ENCODE results near the gene PRICKLE2. TPM values are rescaled to one million over a fixed set of nuclear protein-coding genes. Genes with fewer than 3 reads are reported as not detected.

Gene PRICKLE2
- total RNA-seq, 1 experiment from 2014 or later = not detected

DNA sequence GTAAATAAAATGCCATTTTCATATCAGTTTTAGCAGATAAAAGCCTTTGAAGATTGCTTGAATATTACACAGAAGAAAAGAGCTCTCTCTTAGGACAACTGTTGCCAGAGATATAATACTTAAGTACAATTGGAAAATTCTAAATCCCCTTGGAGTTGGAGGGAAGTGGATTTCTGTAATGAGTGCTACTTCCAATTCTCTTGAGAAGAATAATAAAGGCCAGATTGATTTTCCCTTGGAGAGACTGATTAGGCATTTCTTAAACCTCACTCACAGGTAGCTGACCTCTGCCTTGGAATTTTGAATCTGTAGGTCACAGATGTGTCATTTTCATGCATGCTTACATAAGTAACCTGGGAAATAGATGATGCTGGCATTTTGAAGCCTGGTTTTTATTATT, 172.1 kb downstream of the PRICKLE2 start:
- Histone ChIP-seq H3K27ac (ENCODE audit: low read depth, low read length, poor library complexity, severe bottlenecking) (no peak overlapping the region), H3K36me3 (ENCODE audit: insufficient read depth, low read length, poor library complexity, severe bottlenecking) (no peaks in the 10 kb centered on the region), H3K4me3 (ENCODE audit: low read depth, low read length, poor library complexity, severe bottlenecking) (no peak overlapping the region), H3K9me3 (ENCODE audit: low read depth, low read length, poor library complexity, severe bottlenecking) (no peaks in the 10 kb centered on the region), H3K4me1 (ENCODE audit: insufficient read depth, low read length, poor library complexity, severe bottlenecking) (no peaks in the 10 kb centered on the region), H3K27me3 (replicated peaks; ENCODE audit: insufficient read depth, low read depth, low read length, poor library complexity) (no peaks in the 10 kb centered on the region)
- intact Hi-C loops (cut with micrococcal nuclease; ENCODE audit: unreplicated experiment) = no loop called here
- BruUV-seq (replicated peaks) = no TSS peak
- TF ChIP-seq EZH2 (IDR thresholded peaks at IDR 0.05; ENCODE audit: borderline replicate concordance, low read depth, low read length, poor library complexity, severe bottlenecking) = no peak
- TF ChIP-seq, protein P1, sequence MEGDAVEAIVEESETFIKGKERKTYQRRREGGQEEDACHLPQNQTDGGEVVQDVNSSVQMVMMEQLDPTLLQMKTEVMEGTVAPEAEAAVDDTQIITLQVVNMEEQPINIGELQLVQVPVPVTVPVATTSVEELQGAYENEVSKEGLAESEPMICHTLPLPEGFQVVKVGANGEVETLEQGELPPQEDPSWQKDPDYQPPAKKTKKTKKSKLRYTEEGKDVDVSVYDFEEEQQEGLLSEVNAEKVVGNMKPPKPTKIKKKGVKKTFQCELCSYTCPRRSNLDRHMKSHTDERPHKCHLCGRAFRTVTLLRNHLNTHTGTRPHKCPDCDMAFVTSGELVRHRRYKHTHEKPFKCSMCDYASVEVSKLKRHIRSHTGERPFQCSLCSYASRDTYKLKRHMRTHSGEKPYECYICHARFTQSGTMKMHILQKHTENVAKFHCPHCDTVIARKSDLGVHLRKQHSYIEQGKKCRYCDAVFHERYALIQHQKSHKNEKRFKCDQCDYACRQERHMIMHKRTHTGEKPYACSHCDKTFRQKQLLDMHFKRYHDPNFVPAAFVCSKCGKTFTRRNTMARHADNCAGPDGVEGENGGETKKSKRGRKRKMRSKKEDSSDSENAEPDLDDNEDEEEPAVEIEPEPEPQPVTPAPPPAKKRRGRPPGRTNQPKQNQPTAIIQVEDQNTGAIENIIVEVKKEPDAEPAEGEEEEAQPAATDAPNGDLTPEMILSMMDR (conservative IDR thresholded peaks at IDR 0.05; ENCODE audit: low read depth, low read length) = no peak
- DNase-seq (ENCODE audit: low spot score) = no peak
- ChIA-PET CTCF (no interaction called here), POLR2A (ENCODE audit: low non-redundant PET) (no interaction called here)

DNA sequence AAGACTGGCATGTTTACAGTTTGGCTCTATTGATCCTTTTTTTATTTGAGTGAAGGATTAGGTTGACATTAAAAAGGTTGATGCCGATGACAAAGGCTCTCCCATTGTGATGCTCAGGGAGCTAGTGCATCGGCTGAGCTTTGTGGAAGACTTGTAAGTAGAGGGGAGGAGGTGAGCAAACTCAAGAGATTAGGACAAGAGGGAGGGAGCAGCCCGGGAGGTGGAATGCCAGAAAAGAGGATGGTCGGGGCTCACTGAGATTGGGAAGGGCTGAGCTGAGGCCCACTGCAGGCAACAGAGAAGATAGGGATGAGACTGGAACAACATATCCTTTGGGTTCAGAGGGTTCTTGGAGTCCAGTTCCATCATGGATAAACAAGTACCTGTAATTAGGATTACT, 175.4 kb downstream of the PRICKLE2 start:
- ChIA-PET POLR2A (ENCODE audit: low non-redundant PET) (no interaction called here), CTCF (no interaction called here)
- H3K36me3 ChIP-seq (ENCODE audit: insufficient read depth, low read length, poor library complexity, severe bottlenecking) = no peaks in the 10 kb centered on the region
- intact Hi-C loops (cut with micrococcal nuclease; ENCODE audit: unreplicated experiment) = no loop called here
- DNase-seq (ENCODE audit: low spot score) = no peak
- no peak overlapping the region for H3K27ac ChIP-seq (ENCODE audit: low read depth, low read length, poor library complexity, severe bottlenecking)
- no peak for TF ChIP-seq EZH2 (IDR thresholded peaks at IDR 0.05; ENCODE audit: borderline replicate concordance, low read depth, low read length, poor library complexity, severe bottlenecking)
- TF ChIP-seq, protein P1 (conservative IDR thresholded peaks at IDR 0.05; ENCODE audit: low read depth, low read length) = no peak
- H3K4me1 ChIP-seq (ENCODE audit: insufficient read depth, low read length, poor library complexity, severe bottlenecking) = peaks cover 7% of the 10 kb centered on the region
- H3K27me3 ChIP-seq (replicated peaks; ENCODE audit: insufficient read depth, low read depth, low read length, poor library complexity) = no peaks in the 10 kb centered on the region
- H3K9me3 ChIP-seq (ENCODE audit: low read depth, low read length, poor library complexity, severe bottlenecking) = no peaks in the 10 kb centered on the region
- no TSS peak for BruUV-seq (replicated peaks)
- H3K4me3 ChIP-seq (ENCODE audit: low read depth, low read length, poor library complexity, severe bottlenecking) = no peak overlapping the region

- no peak for DNase-seq (ENCODE audit: low spot score)
- TF ChIP-seq, protein P1 (conservative IDR thresholded peaks at IDR 0.05; ENCODE audit: low read depth, low read length) = no peak
- no peak for TF ChIP-seq EZH2 (IDR thresholded peaks at IDR 0.05; ENCODE audit: borderline replicate concordance, low read depth, low read length, poor library complexity, severe bottlenecking)
- POLR2A ChIA-PET (ENCODE audit: low non-redundant PET) = no interaction called here
- no peaks in the 10 kb centered on the region for H3K27me3 ChIP-seq (replicated peaks; ENCODE audit: insufficient read depth, low read depth, low read length, poor library complexity)
- H3K4me3 ChIP-seq (ENCODE audit: low read depth, low read length, poor library complexity, severe bottlenecking) = no peak overlapping the region
- intact Hi-C loops (cut with micrococcal nuclease; ENCODE audit: unreplicated experiment) = no loop called here
- no peaks in the 10 kb centered on the region for H3K36me3 ChIP-seq (ENCODE audit: insufficient read depth, low read length, poor library complexity, severe bottlenecking)
- H3K27ac ChIP-seq (ENCODE audit: low read depth, low read length, poor library complexity, severe bottlenecking) = no peak overlapping the region
- H3K9me3 ChIP-seq (ENCODE audit: low read depth, low read length, poor library complexity, severe bottlenecking) = no peaks in the 10 kb centered on the region
- peaks cover 7% of the 10 kb centered on the region for H3K4me1 ChIP-seq (ENCODE audit: insufficient read depth, low read length, poor library complexity, severe bottlenecking)
- CTCF ChIA-PET = no interaction called here
- BruUV-seq (replicated peaks) = no TSS peak
Measured at GRCh38 chr3:64049136-64049535, 176.1 kb downstream of the PRICKLE2 start.

All from A673 (cell line).